Suprapubic skin (tissue), 4 donors: ENCODE data around the gene DIPK1B.

Source experiments
- POLR2A ChIP-seq, 2 donors: fragments of 450-650 bp; IDR thresholded peaks; one replicate each; pipeline ENCODE4 v1.6.1; 2017; ENCODE audit warnings: antibody characterized with exemption in 2 of 2, mild to moderate bottlenecking in 2 of 2, moderate library complexity in 2 of 2
- POLR2AphosphoS5 ChIP-seq, 3 donors: sonication (generic); formaldehyde crosslinking; IDR thresholded peaks; one replicate each; pipeline ENCODE4 v1.6.1; 2017; ENCODE audit warnings: antibody characterized with exemption in 3 of 3
- TF ChIP-seq, protein P1 (sequence below), 2 donors: fragments of 200-600 bp in 1 of 2; fragments of 450-650 bp in 1 of 2; sonication (generic) in 1 of 2; IDR thresholded peaks; one replicate each; pipeline ENCODE4 v1.5.1; 2016 to 2019; ENCODE audit warnings: antibody characterized with exemption in 2 of 2, mild to moderate bottlenecking in 1 of 2, moderate library complexity in 1 of 2

- TF ChIP-seq POLR2A (IDR thresholded peaks at IDR 0.05), result no peak
- TF ChIP-seq, protein P1, sequence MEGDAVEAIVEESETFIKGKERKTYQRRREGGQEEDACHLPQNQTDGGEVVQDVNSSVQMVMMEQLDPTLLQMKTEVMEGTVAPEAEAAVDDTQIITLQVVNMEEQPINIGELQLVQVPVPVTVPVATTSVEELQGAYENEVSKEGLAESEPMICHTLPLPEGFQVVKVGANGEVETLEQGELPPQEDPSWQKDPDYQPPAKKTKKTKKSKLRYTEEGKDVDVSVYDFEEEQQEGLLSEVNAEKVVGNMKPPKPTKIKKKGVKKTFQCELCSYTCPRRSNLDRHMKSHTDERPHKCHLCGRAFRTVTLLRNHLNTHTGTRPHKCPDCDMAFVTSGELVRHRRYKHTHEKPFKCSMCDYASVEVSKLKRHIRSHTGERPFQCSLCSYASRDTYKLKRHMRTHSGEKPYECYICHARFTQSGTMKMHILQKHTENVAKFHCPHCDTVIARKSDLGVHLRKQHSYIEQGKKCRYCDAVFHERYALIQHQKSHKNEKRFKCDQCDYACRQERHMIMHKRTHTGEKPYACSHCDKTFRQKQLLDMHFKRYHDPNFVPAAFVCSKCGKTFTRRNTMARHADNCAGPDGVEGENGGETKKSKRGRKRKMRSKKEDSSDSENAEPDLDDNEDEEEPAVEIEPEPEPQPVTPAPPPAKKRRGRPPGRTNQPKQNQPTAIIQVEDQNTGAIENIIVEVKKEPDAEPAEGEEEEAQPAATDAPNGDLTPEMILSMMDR (IDR thresholded peaks at IDR 0.05), result no peak
- TF ChIP-seq POLR2AphosphoS5 (IDR thresholded peaks at IDR 0.05), result no peak
Observed at GRCh38 chr9:136760424-136760823, 48.1 kb downstream of the DIPK1B start.
